H1 (cell line): ENCODE measurements around the gene GABRB2. TPM values are rescaled to one million over a fixed set of nuclear protein-coding genes. Genes with fewer than 3 reads are reported as not detected.

Source experiments
- RAD21 ChIP-seq, 2 experiments: IDR thresholded peaks in 1 of 2; conservative IDR thresholded peaks in 1 of 2; 2 replicates each; pipeline ENCODE4 v1.6.1; 2011; ENCODE audit warnings: low read depth in 2 of 2, low read length in 2 of 2, improper control_type of control experiment in 1 of 2, inconsistent platforms in 1 of 2, mild to moderate bottlenecking in 1 of 2, moderate library complexity in 1 of 2
- SP1 ChIP-seq: IDR thresholded peaks from 2 replicates; pipeline ENCODE4 v1.6.1; 2011; ENCODE audit warnings: low read depth, low read length
- polyA plus RNA-seq, 7 experiments: library from polyadenylated mRNA; depleted of rRNA in 3 of 7; stranded (reverse) in 5 of 7; unstranded in 2 of 7; fragments of >200 nt in 5 of 7; fragments of 200-250 nt in 2 of 7; gene quantifications; 1 replicate in 5 of 7; 2 replicates in 1 of 7; 4 replicates in 1 of 7; pipeline versions ENCODE4 v1.2.1 to v1.2.3, GENCODE V29; 2011 to 2013; ENCODE audit warnings: missing spikeins in 2 of 7, mixed read lengths in 2 of 7
- total RNA-seq: library from RNA; stranded (reverse); fragmentation: NEBNext Ultra II Directional; extraction: Animal tissue kit (Norgen Biotek cat#: 25700); gene quantifications from 2 replicates; pipeline ENCODE4 v1.2.1, GENCODE V29; 2021

GABRB2 gene
- total and polyA plus RNA-seq, 2 of the 8 experiments (the other 6 are each of a cell fraction or from before 2014, with no cell fraction given) = 0.54 to 1.9 TPM

DNA sequence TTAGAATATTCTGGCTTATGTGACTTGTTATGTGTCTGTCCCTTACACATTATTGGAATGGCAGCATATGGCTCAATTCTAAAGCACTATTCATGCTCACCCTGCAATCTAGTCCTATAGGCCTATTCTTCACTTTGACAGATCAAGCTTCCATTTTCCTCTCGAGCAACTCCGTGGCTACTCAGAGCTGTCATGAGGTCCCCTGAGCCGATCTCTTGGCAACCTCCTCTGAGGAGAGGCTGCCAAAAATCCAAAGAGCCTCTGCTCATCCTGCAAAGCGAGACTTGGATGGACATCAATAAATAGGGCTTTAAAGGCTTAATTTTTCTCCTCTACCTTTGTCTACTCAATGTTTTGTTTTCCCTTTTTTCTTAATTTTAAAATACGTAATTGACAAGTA, 163.8 kb downstream of the GABRB2 start (continued):
- TF ChIP-seq SP1 (no peak), RAD21 (IDR thresholded peaks at IDR 0.05 in 1 of 2, conservative IDR thresholded peaks at IDR 0.05 in 1 of 2; ENCODE audit: low read depth in 2 of 2, low read length in 2 of 2) (no peak)
